ENCODE results near the gene TTC23.
A peak's percentile ranks its signal among the peaks of the same experiment; 100 is the strongest.

The TTC23 gene

GRCh38 chr15:99249270-99249841 is at the start of gene TTC23:
TSS of gene TTC23 (minus strand) at chr15:99249581. CDS start at chr15:99228712, 20,869 bp downstream.
- no peak for TF ChIP-seq CTCF (IDR thresholded peaks at IDR 0.05; ENCODE audit: low read depth, low read length, missing control alignments)
- peak; percentile 85 for DNase-seq
- Histone ChIP-seq H3K27ac (peak within 1 kb of the TSS; percentile 82), H3K27me3 (replicated peaks) (no peaks in the 10 kb centered on the region), H3K36me3 (replicated peaks) (no peaks in the 10 kb centered on the region), H3K4me3 (ENCODE audit: low read depth, low read length) (peak within 1 kb of the TSS; percentile 83)
- in situ Hi-C loops (cut with HindIII; ENCODE audit: low pct_ligation_motif_present, low sequenced_read_pairs): no loop called here

GRCh38 chr15:99296386-99296785 is 47.0 kb upstream of the TTC23 start:
- Histone ChIP-seq H3K36me3 (replicated peaks) (no peaks in the 10 kb centered on the region), H3K27me3 (replicated peaks) (no peaks in the 10 kb centered on the region), H3K27ac (no peak overlapping the region), H3K4me3 (ENCODE audit: low read depth, low read length) (no peak overlapping the region)
- no peak for TF ChIP-seq CTCF (IDR thresholded peaks at IDR 0.05; ENCODE audit: low read depth, low read length, missing control alignments)
- in situ Hi-C loops (cut with HindIII; ENCODE audit: low pct_ligation_motif_present, low sequenced_read_pairs): loop anchor here (25.0 kb wide), 1 partner anchor 416 kb away; no protein-coding TSS in a partner anchor
- DNase-seq: no peak

GRCh38 chr15:99295840-99296239 is 46.5 kb upstream of the TTC23 start:
- no peaks in the 10 kb centered on the region for H3K36me3 ChIP-seq (replicated peaks)
- no peak for TF ChIP-seq CTCF (IDR thresholded peaks at IDR 0.05; ENCODE audit: low read depth, low read length, missing control alignments)
- in situ Hi-C loops (cut with HindIII; ENCODE audit: low pct_ligation_motif_present, low sequenced_read_pairs): loop anchor here (25.0 kb wide), 1 partner anchor 416 kb away; no protein-coding TSS in a partner anchor
- no peak overlapping the region for H3K27ac ChIP-seq
- H3K4me3 ChIP-seq (ENCODE audit: low read depth, low read length): no peak overlapping the region
- no peak for DNase-seq
- H3K27me3 ChIP-seq (replicated peaks): no peaks in the 10 kb centered on the region

GRCh38 chr15:99291643-99292042 is 42.3 kb upstream of the TTC23 start:
- H3K27ac ChIP-seq: no peak overlapping the region

GRCh38 chr15:99283717-99284116 is 34.3 kb upstream of the TTC23 start:
- TF ChIP-seq CTCF (IDR thresholded peaks at IDR 0.05; ENCODE audit: low read depth, low read length, missing control alignments): no peak
- H3K4me3 ChIP-seq (ENCODE audit: low read depth, low read length): no peak overlapping the region
- H3K27me3 ChIP-seq (replicated peaks): no peaks in the 10 kb centered on the region
- in situ Hi-C loops (cut with HindIII; ENCODE audit: low pct_ligation_motif_present, low sequenced_read_pairs): loop anchor here (25.0 kb wide), 1 partner anchor 429 kb away; no protein-coding TSS in a partner anchor
- H3K36me3 ChIP-seq (replicated peaks): no peaks in the 10 kb centered on the region
- no peak for DNase-seq
- H3K27ac ChIP-seq: no peak overlapping the region

More at GRCh38 chr15:99291643-99292042, 42.3 kb upstream of the TTC23 start:
- no peaks in the 10 kb centered on the region for H3K36me3 ChIP-seq (replicated peaks)
- H3K4me3 ChIP-seq (ENCODE audit: low read depth, low read length): no peak overlapping the region
- TF ChIP-seq CTCF (IDR thresholded peaks at IDR 0.05; ENCODE audit: low read depth, low read length, missing control alignments): no peak
- DNase-seq: no peak
- no peaks in the 10 kb centered on the region for H3K27me3 ChIP-seq (replicated peaks)
- in situ Hi-C loops (cut with HindIII; ENCODE audit: low pct_ligation_motif_present, low sequenced_read_pairs): loop anchor here (25.0 kb wide), 1 partner anchor 421 kb away; no protein-coding TSS in a partner anchor

GRCh38 chr15:99282586-99282985 is 33.2 kb upstream of the TTC23 start:
- Histone ChIP-seq H3K27me3 (replicated peaks) (no peaks in the 10 kb centered on the region), H3K36me3 (replicated peaks) (no peaks in the 10 kb centered on the region), H3K4me3 (ENCODE audit: low read depth, low read length) (no peak overlapping the region), H3K27ac (no peak overlapping the region)
- no peak for TF ChIP-seq CTCF (IDR thresholded peaks at IDR 0.05; ENCODE audit: low read depth, low read length, missing control alignments)
- no peak for DNase-seq
- in situ Hi-C loops (cut with HindIII; ENCODE audit: low pct_ligation_motif_present, low sequenced_read_pairs): loop anchor here (25.0 kb wide), 1 partner anchor 430 kb away; no protein-coding TSS in a partner anchor

Measured in brain microvascular endothelial cell (primary cell).